PC-3 (cell line): Measurements from ENCODE around the gene FCAMR. TPM values are rescaled to one million over a fixed set of nuclear protein-coding genes. Genes with fewer than 3 reads are reported as not detected.

Experiments used
- ATAC-seq: fragments of 200-7000 bp; cut with Tn5 transposase; 2 replicates; pipeline ENCODE4 v1.9.1; 2020; ENCODE audit warnings: mild to moderate bottlenecking, moderate library complexity
- BruUV-seq: library from RNA; stranded (reverse); fragments of 400-500 nt; replicated peaks from 2 replicates; lab custom pipeline; 2021; lab: Mats Ljungman, UMichigan
- CTCF ChIA-PET: fragments of 300-600 bp; sonication (Branson Sonifier 250); formaldehyde crosslinking; loops from one replicate; lab custom pipeline; 2022; ENCODE audit warnings: antibody characterized with exemption; lab: Charles Lee
- POLR2A ChIA-PET: fragments of 300-600 bp; sonication (Branson Sonifier 250); formaldehyde crosslinking; loops from one replicate; lab custom pipeline; 2022; ENCODE audit warnings: antibody characterized with exemption; ENCODE audit not compliant: unreplicated experiment; lab: Charles Lee
- DNase-seq: peaks from one replicate; pipeline ENCODE4 v3.0.0-alpha.2; 2015
- H2AFZ ChIP-seq: fragments of 300-600 bp; sonication (generic); 2 replicates; pipeline ENCODE4 v1.6.0; 2016; ENCODE audit warnings: antibody characterized with exemption, low read length
- H3F3A ChIP-seq: fragments of 300-600 bp; sonication (generic); one replicate; pipeline ENCODE4 v1.6.0; 2017; ENCODE audit warnings: antibody characterized with exemption, low read length, control low read depth, mild to moderate bottlenecking; ENCODE audit not compliant: unreplicated experiment
- H3K27ac ChIP-seq: fragments of 300-600 bp; sonication (generic); 2 replicates; pipeline ENCODE4 v1.5.1; 2016; ENCODE audit warnings: mild to moderate bottlenecking, low read length
- H3K27me3 ChIP-seq: fragments of 300-600 bp; sonication (generic); 2 replicates; pipeline ENCODE4 v1.6.1; 2016; ENCODE audit warnings: low read length, mixed read lengths
- H3K36me3 ChIP-seq: fragments of 300-600 bp; sonication (generic); 2 replicates; pipeline ENCODE4 v1.6.1; 2016; ENCODE audit warnings: low read depth, mixed run types, low read length, mixed read lengths
- H3K4me1 ChIP-seq: fragments of 300-600 bp; sonication (generic); 2 replicates; pipeline ENCODE4 v1.5.1; 2016; ENCODE audit warnings: low read length; ENCODE audit not compliant: insufficient read depth
- H3K4me2 ChIP-seq: fragments of 300-600 bp; sonication (generic); 2 replicates; pipeline ENCODE4 v1.6.0; 2016; ENCODE audit warnings: low read length
- H3K4me3 ChIP-seq: fragments of 300-600 bp; sonication (generic); 2 replicates; pipeline ENCODE4 v1.5.1; 2016; ENCODE audit warnings: mild to moderate bottlenecking, low read length, mixed read lengths
- H3K79me2 ChIP-seq: fragments of 300-600 bp; sonication (generic); 2 replicates; pipeline ENCODE4 v1.6.1; 2017; ENCODE audit warnings: low read length, mixed read lengths
- H3K9ac ChIP-seq: fragments of 300-600 bp; sonication (generic); 2 replicates; pipeline ENCODE4 v1.6.0; 2016; ENCODE audit warnings: mild to moderate bottlenecking, low read length
- H3K9me2 ChIP-seq: fragments of 300-600 bp; sonication (generic); replicated peaks from 2 replicates; pipeline ENCODE4 v1.6.1; 2016; ENCODE audit warnings: mixed run types, low read length, mixed read lengths
- H3K9me3 ChIP-seq: fragments of 300-600 bp; sonication (generic); 2 replicates; pipeline ENCODE4 v1.6.1; 2016; ENCODE audit warnings: low read length, mixed read lengths
- H4K20me1 ChIP-seq: fragments of 300-600 bp; sonication (generic); 2 replicates; pipeline ENCODE4 v1.6.1; 2016; ENCODE audit warnings: low read length, mixed read lengths
- EZH2 ChIP-seq: fragments of 300-600 bp; sonication (generic); IDR thresholded peaks from one replicate; pipeline ENCODE4 v1.6.1; 2017; ENCODE audit warnings: antibody characterized with exemption, mild to moderate bottlenecking, low read length; ENCODE audit not compliant: unreplicated experiment
- EZH2phosphoT487 ChIP-seq: fragments of 300-600 bp; sonication (generic); IDR thresholded peaks from 2 replicates; pipeline ENCODE4 v1.6.1; 2018; ENCODE audit warnings: mild to moderate bottlenecking, antibody characterized with exemption, low read length, borderline replicate concordance
- intact Hi-C: fragments of 100-400 bp; cut with micrococcal nuclease; formaldehyde crosslinking; loops from 2 replicates; pipeline ENCODE4 v1.9.0; 2023
- total RNA-seq: library from RNA; depleted of rRNA; stranded (reverse); fragments of >200 nt; gene quantifications from 2 replicates; pipeline ENCODE4 v1.2.3, GENCODE V29; 2014
- TF ChIP-seq, protein P1 (sequence below): fragments of 300-600 bp; sonication (generic); conservative IDR thresholded peaks from 2 replicates; pipeline ENCODE4 v1.5.1; 2017; ENCODE audit warnings: antibody characterized with exemption, low read depth, mild to moderate bottlenecking, low read length

The FCAMR gene
- total RNA-seq, 1 experiment from 2014 or later: not detected

DNA sequence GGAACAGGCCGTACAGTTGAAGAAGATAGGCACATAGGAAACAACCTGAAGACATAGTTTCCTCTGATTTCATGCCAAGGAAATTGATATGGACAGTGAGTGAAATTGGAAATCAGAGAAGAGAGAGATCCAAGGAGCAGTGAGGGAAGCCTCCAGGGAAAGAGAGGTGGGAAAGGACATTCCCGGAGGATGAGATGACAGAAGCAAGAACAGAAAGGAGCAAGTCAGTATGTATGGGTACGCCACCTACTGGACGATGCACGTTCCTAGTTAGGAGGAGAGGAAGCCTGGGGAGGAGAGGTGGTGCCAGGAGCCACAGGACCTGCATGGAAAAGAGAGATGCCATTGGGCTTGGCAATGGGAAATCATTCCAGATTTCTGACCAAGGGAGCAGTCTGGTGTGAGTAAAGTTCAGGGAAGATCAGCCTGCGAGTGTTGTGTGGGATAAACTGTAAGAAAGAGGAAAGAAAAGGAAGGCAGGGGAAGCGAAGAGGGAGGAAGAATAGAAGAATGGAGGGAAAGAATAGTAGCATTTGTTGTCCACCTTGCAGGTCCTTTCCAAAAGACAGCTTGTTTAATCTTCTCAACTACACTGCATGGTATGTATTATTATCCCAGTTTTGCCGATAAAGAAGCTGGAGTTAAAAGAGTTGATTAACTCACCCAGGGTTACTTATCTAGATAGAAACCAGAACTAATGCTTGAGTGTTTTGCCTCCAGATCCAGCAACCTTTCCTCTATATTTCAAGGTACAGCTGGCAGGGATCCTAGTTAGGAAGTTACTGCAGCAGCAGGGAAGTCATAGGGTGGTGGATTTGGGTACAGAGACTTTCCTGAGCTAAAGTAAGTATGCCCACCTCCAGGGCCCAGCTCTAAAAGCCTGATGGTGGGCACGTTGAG lies 34.9 kb upstream of the FCAMR start:
- Histone ChIP-seq H3K4me2 (peak overlapping the region; percentile 63), H3K9me3 (peaks cover 6% of the 10 kb centered on the region; the same call in 1 of the 2 replicates), H3K4me1 (peaks cover 82% of the 10 kb centered on the region), H2AFZ (0 out of 2 replicates have a peak overlapping the region, but pooled peaks have one; percentile 6), H3K9ac (peak overlapping the region; percentile 81), H4K20me1 (no peaks in the 10 kb centered on the region), H3K36me3 (no peaks in the 10 kb centered on the region), H3K79me2 (no peaks in the 10 kb centered on the region), H3K4me3 (no peak overlapping the region), H3K9me2 (no peaks in the 10 kb centered on the region), H3K27ac (peak overlapping the region; percentile 92), H3F3A (peaks cover 22% of the 10 kb centered on the region), H3K27me3 (no peaks in the 10 kb centered on the region)
- POLR2A ChIA-PET: interaction anchor here (0.6 to 4.8 kb wide), 7 partner anchors 9 to 316 kb away, joined by 3 to 52 read pairs (median 6); partner anchors contain the start of genes C1orf116 and PFKFB2
- ATAC-seq (peak; percentile 33), DNase-seq (peak; percentile 97)
- no peak for TF ChIP-seq EZH2phosphoT487
- TF ChIP-seq, protein P1, sequence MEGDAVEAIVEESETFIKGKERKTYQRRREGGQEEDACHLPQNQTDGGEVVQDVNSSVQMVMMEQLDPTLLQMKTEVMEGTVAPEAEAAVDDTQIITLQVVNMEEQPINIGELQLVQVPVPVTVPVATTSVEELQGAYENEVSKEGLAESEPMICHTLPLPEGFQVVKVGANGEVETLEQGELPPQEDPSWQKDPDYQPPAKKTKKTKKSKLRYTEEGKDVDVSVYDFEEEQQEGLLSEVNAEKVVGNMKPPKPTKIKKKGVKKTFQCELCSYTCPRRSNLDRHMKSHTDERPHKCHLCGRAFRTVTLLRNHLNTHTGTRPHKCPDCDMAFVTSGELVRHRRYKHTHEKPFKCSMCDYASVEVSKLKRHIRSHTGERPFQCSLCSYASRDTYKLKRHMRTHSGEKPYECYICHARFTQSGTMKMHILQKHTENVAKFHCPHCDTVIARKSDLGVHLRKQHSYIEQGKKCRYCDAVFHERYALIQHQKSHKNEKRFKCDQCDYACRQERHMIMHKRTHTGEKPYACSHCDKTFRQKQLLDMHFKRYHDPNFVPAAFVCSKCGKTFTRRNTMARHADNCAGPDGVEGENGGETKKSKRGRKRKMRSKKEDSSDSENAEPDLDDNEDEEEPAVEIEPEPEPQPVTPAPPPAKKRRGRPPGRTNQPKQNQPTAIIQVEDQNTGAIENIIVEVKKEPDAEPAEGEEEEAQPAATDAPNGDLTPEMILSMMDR: peak; percentile 98
- no peak for TF ChIP-seq EZH2
- intact Hi-C loops: loop anchor here (1.0 kb wide), 2 partner anchors 20 to 23 kb away; no protein-coding TSS in a partner anchor
- BruUV-seq: no TSS peak
- CTCF ChIA-PET: interaction anchor here (0.5 to 2.3 kb wide), 5 partner anchors 16 to 571 kb away, joined by 4 to 9 read pairs (median 5); partner anchors contain the start of gene PFKFB2

DNA sequence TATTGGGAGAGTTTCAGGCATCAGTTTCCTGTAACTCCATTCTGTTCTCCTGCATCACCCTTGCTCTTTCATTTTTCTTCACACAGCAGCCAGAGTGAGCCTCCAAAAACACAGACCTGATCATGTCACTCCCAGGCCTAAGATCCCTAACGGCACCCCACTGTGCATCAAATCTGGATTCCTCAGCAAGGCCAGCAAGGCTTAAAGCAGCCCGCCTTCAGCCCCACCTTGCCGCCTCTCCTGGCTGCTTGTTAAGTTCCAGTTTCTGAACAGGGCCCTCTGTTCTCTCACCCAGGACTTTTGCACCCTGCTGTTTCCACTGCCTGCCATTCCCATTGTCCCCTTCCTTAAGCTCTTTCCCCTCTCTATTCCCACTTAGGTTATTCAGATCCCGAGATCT lies 33.0 kb upstream of the FCAMR start:
- Histone ChIP-seq H3K36me3 (no peaks in the 10 kb centered on the region), H3K9ac (peak overlapping the region; percentile 13; the same call in 1 of the 2 replicates), H3K9me2 (no peaks in the 10 kb centered on the region), H3K27me3 (no peaks in the 10 kb centered on the region), H3K4me3 (no peak overlapping the region), H3K27ac (peak overlapping the region; percentile 92), H3K79me2 (no peaks in the 10 kb centered on the region), H3K4me2 (peak overlapping the region; percentile 26; the same call in 1 of the 2 replicates), H3F3A (peaks cover 21% of the 10 kb centered on the region), H4K20me1 (no peaks in the 10 kb centered on the region), H3K9me3 (peaks cover 4% of the 10 kb centered on the region; the same call in 1 of the 2 replicates), H2AFZ (0 out of 2 replicates have a peak overlapping the region, but pooled peaks have one; percentile 3), H3K4me1 (peaks cover 75% of the 10 kb centered on the region)
- no peak for ATAC-seq
- TSS peak; percentile 16 for BruUV-seq
- no peak for TF ChIP-seq EZH2phosphoT487
- no peak for TF ChIP-seq EZH2
- TF ChIP-seq, protein P1: no peak
- CTCF ChIA-PET: interaction anchor here (1.0 to 1.3 kb wide), 2 partner anchors 18 to 91 kb away, joined by 3 to 5 read pairs; no protein-coding TSS in a partner anchor
- intact Hi-C loops: no loop called here
- POLR2A ChIA-PET: interaction anchor here (0.6 to 4.8 kb wide), 6 partner anchors 18 to 367 kb away, joined by 3 to 52 read pairs (median 6); partner anchors contain the start of genes DYRK3 and PFKFB2
- no peak for DNase-seq
